Astrocyte of the hippocampus (primary cell): ENCODE data around the gene PDCD5.
"Not testable (repeated sequence)": the region's sequence is repeated elsewhere in the genome, so short reads cannot be mapped to it uniquely, and the experiment has no call there.

ENCODE experiments used
- DNase-seq: peaks from one replicate; pipeline ENCODE4 v3.0.0; 2011; ENCODE audit warnings: low read depth, low spot score

Gene PDCD5

GRCh38 chr19:32576790-32577189, 4.2 kb upstream of the PDCD5 start:
- no peak for DNase-seq

- no peak for DNase-seq
Measured at GRCh38 chr19:32580353-32580900, 563 bp upstream of the PDCD5 start.

- DNase-seq, result peak; percentile 51
Measured at GRCh38 chr19:32581705-32582179, 752 bp downstream of the PDCD5 start.

GRCh38 chr19:32587747-32588504, 6.9 kb downstream of the PDCD5 start:
- not testable (repeated sequence) for DNase-seq

GRCh38 chr19:32594021-32594420, 13.0 kb downstream of the PDCD5 start:
- DNase-seq, result no peak

GRCh38 chr19:32595491-32595890, 14.5 kb downstream of the PDCD5 start:
- no peak for DNase-seq

- DNase-seq, result no peak
Measured at GRCh38 chr19:32598022-32598421, 17.0 kb downstream of the PDCD5 start.

GRCh38 chr19:32599258-32599657, 18.3 kb downstream of the PDCD5 start:
- DNase-seq, result no peak

GRCh38 chr19:32599736-32600157, 18.8 kb downstream of the PDCD5 start:
- DNase-seq, result peak; percentile 71

GRCh38 chr19:32603961-32604360, 23.0 kb downstream of the PDCD5 start:
- DNase-seq, result no peak

- no peak for DNase-seq
Measured at GRCh38 chr19:32605544-32605943, 24.6 kb downstream of the PDCD5 start.

GRCh38 chr19:32606289-32606688, 25.3 kb downstream of the PDCD5 start:
- DNase-seq, result no peak

GRCh38 chr19:32607479-32607878, 26.5 kb downstream of the PDCD5 start:
- DNase-seq, result no peak

- DNase-seq, result peak; percentile 18
Measured at GRCh38 chr19:32611161-32611560, 30.2 kb downstream of the PDCD5 start.

- no peak for DNase-seq
Measured at GRCh38 chr19:32613008-32613407, 32.0 kb downstream of the PDCD5 start.

GRCh38 chr19:32614916-32615315, 33.9 kb downstream of the PDCD5 start:
- DNase-seq, result no peak

GRCh38 chr19:32615569-32615968, 34.6 kb downstream of the PDCD5 start:
- DNase-seq, result no peak

- no peak for DNase-seq
Measured at GRCh38 chr19:32619051-32619685, 38.2 kb downstream of the PDCD5 start.

GRCh38 chr19:32622002-32622401, 41.0 kb downstream of the PDCD5 start:
- no peak for DNase-seq

GRCh38 chr19:32624410-32624809, 43.4 kb downstream of the PDCD5 start:
- no peak for DNase-seq

GRCh38 chr19:32626969-32627368, 46.0 kb downstream of the PDCD5 start:
- DNase-seq, result no peak

- no peak for DNase-seq
Measured at GRCh38 chr19:32627714-32628270, 46.8 kb downstream of the PDCD5 start.

GRCh38 chr19:32630338-32630737, 49.3 kb downstream of the PDCD5 start:
- DNase-seq, result no peak
